Cortex of kidney (tissue), 1 donor: ENCODE measurements around the gene MSH3.
"Not testable (repeated sequence)": the region's sequence is repeated elsewhere in the genome, so short reads cannot be mapped to it uniquely, and the experiment has no call there.

Source experiments
- DNase-seq: peaks from one replicate; lab custom pipeline; 2025; lab: John Stamatoyannopoulos, UW

The MSH3 gene

GRCh38 chr5:80797428-80798024 is 143.1 kb downstream of the MSH3 start:
- DNase-seq: no peak

- no peak for DNase-seq
Measured at GRCh38 chr5:80798166-80798565, 143.7 kb downstream of the MSH3 start.

GRCh38 chr5:80798633-80799032 is 144.2 kb downstream of the MSH3 start:
- DNase-seq: no peak

GRCh38 chr5:80799041-80799440 is 144.6 kb downstream of the MSH3 start:
- no peak for DNase-seq

GRCh38 chr5:80799573-80799972 is 145.1 kb downstream of the MSH3 start:
- DNase-seq: no peak

GRCh38 chr5:80804332-80804731 is 149.9 kb downstream of the MSH3 start:
- DNase-seq: no peak

GRCh38 chr5:80805038-80805437 is 150.6 kb downstream of the MSH3 start:
- no peak for DNase-seq

GRCh38 chr5:80806929-80807328 is 152.5 kb downstream of the MSH3 start:
- DNase-seq: no peak

- DNase-seq: no peak
Measured at GRCh38 chr5:80809451-80809850, 155.0 kb downstream of the MSH3 start.

- no peak for DNase-seq
Measured at GRCh38 chr5:80810425-80810824, 156.0 kb downstream of the MSH3 start.

GRCh38 chr5:80816590-80816989 is 162.1 kb downstream of the MSH3 start:
- DNase-seq: no peak

GRCh38 chr5:80820685-80821084 is 166.2 kb downstream of the MSH3 start:
- no peak for DNase-seq

GRCh38 chr5:80822640-80823039 is 168.2 kb downstream of the MSH3 start:
- no peak for DNase-seq

- not testable (repeated sequence) for DNase-seq
Measured at GRCh38 chr5:80824159-80824558, 169.7 kb downstream of the MSH3 start.

GRCh38 chr5:80825786-80826460 is 171.5 kb downstream of the MSH3 start:
- no peak for DNase-seq

GRCh38 chr5:80834710-80835109 is 180.3 kb downstream of the MSH3 start:
- DNase-seq: no peak

GRCh38 chr5:80835128-80835527 is 180.7 kb downstream of the MSH3 start:
- DNase-seq: no peak

GRCh38 chr5:80837679-80838078 is 183.2 kb downstream of the MSH3 start:
- DNase-seq: no peak

- DNase-seq: not testable (repeated sequence)
Measured at GRCh38 chr5:80841026-80841797, 186.8 kb downstream of the MSH3 start.

- not testable (repeated sequence) for DNase-seq
Measured at GRCh38 chr5:80846422-80846821, 192.0 kb downstream of the MSH3 start.

GRCh38 chr5:80850168-80850567 is 195.7 kb downstream of the MSH3 start:
- DNase-seq: not testable (repeated sequence)

- no peak for DNase-seq
Measured at GRCh38 chr5:80852331-80853245, 198.1 kb downstream of the MSH3 start.
